ENCODE data around the gene RAB15.

The RAB15 gene

DNA sequence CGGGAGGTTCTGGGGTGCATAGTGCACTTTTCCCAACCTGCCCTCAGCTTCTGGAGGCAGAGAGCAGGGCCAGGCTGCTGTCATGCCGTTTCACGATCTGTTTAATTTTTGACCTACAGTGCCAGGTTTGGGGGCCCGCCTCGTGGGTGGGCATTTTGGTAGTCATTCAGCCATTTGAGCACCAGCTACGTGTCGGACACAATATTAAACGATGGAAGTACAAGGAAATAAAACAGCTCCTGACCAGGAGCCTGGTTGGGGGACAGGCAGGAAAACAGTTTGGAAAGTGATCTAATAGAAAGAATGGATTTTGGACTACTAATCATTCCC is 15.3 kb upstream of the RAB15 start:
- no peak for DNase-seq

DNA sequence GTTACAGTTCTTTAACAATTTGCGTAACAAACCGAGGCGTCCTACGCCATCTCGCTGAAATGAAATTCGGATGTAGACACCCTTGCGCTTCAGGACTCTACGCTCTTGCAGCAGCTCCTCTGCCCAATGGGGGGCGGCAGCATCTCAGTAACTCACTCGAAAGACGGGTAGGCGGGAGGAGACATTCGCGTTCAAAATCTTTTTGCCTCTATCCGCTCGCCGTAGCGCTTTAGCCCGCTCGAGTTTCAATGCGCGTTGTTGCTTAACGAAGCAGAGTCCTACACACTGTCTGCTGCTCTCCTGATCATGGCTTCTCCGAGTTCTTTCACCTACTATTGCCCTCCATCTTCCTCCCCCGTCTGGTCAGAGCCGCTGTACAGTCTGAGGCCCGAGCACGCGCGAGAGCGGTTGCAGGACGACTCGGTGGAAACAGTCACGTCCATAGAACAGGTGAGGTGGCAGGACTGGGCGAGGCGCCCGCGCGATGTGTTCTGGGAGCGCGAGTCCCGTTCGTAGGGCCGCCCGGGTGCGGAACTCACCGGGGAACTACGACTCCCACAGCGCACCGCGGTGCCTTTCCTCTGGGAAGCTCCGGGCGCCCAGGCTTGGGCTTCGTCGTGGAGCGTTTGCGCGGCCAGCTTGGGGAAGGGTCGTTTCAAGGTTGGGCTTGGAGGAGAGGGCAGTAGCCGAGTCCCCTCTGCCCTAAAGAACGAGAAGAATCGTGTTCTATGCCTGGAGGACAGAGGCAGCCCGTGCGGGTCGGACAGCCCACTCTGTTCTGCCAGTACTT is 14.7 kb upstream of the RAB15 start, which contains the start of gene FNTB:
FNTB (plus strand) TSS at position 248 of the 790 bp plus-strand sequence; CDS start at position 307, 59 bp downstream.
- peak; percentile 84 for DNase-seq

DNA sequence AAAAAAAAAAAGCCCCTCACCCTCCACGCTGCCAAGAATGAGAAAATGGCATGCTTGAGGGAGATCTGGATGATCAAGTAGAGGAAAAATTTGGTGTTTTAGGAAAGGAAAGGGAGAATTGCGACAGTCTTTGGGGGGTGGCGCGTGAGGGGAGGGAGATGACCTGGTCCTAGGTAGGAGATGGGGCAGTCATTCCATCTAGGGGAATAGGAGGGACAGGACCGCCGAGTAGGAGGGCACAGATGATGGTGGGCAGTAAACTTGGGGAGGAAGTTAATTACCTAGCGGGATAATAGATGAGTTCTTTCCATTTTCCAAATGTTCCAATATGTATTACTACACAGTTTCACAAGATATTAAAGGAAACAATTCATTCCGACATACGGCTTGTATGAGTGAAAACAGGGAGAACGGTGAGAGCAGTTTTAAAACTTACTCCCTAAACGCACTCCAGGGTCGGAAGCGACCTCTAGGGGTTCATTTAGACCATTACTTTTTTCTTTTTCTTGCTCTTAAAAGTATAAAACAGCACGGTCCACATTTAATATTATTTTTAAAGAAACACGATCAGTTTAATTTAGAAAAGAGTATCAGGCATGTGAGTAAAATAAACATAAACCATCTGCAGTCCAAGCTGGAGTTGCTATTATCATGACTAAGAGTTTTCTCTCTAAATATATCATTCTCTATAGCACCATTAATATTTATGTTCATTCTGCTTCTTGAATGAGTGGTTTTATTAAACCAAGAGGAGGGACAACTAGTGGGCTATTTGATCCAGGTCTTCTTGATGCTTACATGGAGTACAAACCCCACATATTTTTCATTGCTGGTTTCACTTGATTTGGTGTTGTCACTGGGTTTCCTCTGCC is 11.5 kb upstream of the RAB15 start:
- DNase-seq, result no peak

DNA sequence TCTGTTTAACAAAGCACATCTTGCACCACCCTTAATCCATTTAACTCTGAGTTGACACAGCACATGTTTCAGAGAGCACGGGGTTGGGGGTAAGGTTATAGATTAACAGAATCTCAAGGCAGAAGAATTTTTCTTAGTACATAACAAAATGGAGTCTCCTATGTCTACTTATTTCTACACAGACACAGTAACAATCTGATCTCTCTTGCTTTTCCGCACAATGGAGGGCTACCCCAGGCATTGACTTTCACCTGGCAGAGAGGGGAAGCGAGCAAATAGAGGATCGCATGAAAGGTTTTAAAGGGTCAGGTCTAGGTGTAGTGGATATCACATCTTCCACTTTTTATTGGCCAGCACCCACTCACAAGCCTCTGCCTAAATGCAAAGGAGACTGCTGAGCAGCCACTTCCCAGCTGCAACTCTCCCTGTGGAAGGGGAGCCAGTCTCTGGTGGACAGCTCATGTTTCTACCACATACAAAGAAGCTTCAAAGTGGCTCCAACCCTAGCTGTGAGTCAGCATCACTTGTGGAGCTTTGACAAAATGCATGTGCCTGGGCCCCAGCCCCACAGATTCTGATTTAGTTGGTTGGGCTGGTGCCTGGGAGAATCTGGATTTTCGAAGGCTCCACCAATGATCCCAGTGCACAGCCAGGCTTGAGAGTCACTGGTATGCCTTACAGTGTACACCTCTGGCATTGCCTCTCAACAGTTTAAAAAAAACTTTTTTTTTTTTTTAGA is 7.4 kb upstream of the RAB15 start:
- DNase-seq, result no peak

DNA sequence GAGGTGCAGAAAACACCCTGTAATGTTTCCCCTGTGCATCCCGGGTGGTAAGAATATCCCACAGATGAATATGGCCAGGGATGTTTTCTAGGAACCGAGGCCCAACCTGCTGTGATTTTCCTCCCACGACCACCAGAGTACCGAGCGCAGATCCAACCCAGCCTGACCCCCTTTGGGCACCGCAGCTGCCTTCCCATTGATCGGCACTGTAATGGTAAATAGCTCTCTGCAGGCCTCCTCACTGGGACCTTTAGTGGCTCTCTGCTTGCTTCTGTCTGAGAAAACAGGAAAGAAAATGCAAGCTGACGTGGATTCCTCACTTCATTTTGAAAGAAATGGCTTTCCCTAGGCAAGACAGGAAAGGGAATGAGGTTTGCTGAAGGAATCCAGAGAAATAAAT is 2.4 kb upstream of the RAB15 start:
- DNase-seq, result no peak

DNA sequence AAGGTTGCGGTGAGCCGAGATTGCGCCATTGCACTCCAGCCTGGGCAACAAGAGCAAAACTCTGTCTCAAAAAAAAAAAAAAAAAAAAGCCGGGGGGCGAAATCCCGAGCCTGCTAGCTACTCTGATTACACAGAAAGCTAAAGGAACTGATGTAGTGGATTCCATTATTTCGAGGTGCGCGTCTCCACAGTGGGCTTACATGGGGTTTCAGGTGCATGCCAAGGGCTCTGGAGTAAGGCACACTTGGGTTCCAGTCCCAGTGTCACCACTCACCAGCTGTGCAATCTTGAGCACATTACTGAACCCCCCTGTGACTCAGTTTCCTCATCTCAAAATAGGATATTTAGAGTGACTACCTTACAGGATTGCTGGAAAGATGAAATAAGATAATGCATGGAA is 1.7 kb upstream of the RAB15 start:
- no peak for DNase-seq

DNA sequence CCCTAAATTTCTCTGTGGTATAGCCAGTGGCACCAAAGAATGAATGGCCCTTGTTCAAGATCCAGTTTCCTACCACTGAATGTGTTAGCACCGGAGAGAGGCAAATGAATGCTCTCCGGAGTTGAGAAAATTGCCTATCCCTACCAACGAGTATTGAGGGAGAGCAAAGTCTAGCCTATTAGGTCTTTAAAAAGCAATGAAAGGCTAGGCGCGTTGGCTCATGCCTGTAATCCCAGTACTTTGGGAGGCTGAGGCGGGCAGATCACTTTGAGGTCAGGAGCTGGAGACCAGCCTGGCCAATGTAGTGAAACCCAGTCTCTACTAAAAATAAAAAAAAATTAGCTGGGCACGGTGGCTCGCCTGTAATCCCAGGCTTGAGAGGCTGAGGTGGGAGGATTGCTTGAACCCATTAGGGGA is 898 bp upstream of the RAB15 start:
- no peak for DNase-seq

DNA sequence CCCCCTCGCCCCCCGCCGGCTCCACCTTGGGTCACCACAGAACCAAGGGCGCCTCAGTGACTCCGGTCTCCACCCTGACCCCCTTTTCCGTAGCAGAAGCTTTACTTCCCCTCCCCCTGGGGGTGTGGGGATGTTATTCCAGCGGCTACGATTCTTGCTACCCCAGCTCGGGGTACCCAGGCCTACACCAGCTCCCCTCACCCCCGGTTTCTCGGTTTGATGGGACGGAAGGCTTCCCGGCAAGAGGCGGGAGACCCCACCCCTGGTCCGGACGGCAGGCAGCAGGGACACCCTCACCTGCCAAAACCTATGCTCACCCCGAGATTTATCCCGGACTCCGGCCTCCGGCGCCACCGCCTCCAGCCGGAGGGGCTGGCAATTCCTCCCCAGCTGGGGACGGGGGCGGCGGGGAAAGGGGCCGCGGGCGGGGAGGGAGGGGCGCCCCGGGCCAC is 619 bp downstream of the RAB15 start:
- no peak for DNase-seq

DNA sequence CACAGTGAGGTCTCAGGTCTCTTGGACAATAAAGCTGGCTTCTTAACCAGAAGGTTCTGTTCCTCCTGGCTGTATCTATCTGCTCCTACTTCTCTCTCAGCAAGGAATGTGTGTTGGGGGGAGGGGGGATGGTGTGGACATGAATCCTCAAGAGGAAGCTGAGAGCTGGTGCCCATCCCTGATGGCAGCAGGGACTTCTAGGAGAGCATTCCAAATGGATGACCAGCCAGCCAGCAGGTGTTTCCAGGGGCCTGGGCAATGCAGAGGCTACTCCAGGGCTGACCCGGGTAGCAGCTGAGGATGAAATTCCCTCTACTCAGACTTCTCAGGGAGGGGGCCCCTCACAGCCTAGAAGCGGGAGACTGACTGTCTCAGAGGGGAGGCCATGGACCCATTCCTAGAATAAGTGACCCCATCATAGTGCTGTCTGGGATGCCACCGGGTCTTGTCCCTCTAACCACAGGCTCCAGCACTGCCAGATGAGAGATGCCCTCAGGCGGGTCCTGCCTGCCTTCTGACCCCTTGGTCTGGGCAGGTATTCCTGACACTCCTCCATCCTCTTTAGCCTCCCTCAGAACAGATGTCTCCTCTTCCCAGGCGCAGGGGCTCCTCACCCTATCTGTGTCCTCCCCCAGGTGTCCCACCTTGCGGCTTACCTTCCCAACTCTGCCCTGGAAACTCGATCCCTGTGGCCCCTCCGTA is 1.2 kb downstream of the RAB15 start:
- no peak for DNase-seq

DNA sequence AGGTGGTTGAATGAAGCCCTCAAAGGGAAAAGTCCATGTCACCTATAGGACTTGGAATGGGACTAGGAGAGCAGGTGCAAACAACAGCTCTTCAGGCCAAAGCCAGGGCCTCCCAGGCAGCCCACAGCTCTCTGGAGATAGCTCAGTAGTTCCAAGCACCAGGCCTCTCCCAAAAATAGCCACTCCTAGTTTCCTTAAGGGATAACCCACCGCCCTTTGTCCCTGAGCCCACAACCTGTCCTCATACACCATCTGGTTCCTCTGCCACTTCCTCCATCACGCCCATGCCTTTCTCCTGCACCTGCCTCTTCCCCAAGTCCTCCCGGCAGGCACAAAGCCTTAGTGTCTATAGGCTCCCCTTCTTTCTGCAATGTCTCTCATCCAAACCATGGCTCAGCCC is 2.1 kb downstream of the RAB15 start:
- no peak for DNase-seq

DNA sequence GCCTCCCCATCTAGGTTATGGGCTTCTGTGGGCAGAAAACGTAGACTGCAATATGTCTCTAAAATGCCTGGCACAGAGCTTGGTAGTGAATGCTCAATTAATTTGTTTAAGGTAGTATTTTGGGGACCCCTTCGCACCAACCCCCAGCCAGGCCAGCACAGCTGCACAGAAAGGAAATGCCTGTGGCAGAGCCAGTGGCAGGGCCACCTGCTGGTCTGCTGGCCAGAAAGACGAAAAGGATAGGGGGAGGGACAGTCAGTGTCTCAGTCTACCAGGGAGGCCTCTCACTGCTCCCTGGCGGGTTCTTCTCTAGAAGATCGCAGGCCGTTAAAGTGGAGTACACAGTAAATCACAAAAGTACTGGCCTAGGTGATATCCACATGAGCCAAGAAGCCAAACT is 3.5 kb downstream of the RAB15 start:
- no peak for DNase-seq

DNA sequence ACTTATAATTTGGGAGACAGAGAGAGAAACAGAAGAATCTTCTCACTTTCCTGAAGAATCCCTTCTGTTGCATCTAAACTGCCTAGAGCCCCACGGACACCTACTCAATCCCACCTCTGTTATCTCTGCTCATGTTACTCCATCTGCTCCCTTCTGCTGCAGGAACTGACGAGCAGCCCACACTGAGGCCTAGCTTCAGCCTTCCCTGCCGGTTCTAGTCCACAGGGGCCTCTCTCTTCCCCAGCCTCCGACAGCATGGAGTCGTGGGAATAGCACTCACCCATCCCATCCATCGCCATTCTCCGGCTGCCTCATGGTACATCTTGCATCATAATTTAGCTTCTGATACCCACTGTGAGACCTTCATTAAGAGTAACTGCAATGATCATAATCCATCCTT is 4.0 kb downstream of the RAB15 start:
- no peak for DNase-seq

DNA sequence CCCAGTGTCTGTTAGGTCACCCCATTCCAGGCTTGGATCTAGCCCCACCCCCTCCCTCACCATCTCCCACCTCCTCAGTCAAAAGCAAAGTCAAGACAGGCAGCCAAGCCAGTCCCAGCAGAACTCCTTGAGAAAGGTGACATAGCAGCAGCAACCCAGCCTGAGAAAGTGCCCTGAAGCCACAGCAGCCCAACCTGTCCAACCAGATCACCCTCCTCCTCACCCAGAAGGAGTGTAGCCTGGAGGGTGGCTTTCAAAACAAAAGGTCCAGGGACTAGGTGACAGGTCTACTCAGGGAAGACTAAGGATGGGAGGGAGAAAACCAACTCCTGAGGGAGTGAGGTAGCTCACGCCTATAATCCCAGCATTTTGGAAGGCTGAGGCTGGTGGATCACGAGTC is 5.2 kb downstream of the RAB15 start:
- no peak for DNase-seq

DNA sequence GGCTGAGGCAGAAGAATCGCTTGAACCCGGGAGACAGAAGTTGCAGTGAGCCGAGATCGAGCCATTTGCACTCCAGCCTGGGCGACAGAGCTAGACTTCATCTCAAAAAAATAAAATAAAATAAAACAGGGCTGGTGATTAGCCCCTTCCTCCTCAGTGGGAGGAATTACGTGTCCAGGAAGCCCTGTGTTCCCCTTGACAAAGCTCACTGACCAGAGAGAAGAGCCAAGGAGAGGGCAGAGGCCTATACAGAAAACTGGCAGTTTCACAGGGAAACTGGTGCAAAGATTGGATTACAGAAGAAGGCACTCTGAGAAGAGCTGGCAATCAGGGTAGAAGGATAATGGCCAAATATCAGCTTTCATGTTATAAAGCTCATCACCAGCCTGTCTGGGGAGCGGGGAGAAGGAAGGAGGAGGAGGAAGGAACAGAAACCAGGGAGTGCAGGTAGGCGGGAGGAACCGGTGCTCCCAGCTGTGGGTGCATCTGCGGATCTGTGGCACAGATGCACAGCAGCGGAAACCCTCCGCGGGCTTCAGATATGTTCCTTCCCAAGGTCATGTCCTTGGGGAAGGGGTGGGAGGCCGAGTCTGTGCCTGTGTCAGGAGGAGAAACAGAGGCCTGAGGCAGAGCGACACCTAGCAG is 6.7 kb downstream of the RAB15 start:
- no peak for DNase-seq

DNA sequence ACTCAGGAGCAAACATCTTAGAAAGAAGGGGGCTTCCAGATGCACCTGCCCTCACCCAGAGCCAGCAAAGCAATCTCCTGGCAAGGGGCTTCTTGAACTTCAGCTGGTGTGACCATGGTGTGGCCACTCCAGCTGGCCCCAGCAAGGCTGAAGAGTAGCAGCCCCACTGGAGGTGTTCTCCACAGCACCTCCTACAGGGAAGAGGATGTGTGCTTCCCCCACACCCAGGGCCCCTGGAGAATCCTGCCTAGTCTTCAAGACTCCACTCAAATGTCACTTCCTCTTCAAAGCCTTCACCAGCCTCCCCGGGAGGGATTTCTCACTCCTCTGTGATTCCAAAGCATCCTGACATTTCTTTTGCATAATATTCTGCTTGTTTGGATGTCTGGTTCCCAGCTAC is 8.5 kb downstream of the RAB15 start:
- DNase-seq, result no peak

DNA sequence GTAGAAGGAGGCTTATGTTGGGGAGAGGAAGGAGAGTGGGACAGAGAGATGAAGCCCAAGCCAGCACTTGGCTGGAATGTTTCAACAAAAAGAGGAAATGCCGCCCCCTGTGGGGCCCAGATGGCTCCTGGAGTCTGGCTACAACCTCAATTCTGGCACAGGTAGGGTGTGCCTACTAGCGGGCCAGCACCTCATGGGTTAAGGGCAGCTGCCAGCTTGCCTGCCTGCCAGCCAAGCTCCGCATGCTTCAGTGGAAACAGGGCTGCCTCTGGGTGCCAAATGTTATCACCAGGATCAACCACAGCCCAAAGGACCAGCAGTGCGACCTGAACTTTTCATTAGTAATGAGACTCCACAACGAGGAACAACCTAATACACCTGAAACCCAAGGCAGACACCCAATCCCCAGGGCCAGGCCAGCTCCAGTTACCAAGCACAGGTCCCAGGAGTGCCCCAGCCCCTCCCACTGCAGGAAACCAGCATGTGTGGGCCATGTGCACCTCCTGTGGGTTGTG is 11.3 kb downstream of the RAB15 start:
- no peak for DNase-seq

DNA sequence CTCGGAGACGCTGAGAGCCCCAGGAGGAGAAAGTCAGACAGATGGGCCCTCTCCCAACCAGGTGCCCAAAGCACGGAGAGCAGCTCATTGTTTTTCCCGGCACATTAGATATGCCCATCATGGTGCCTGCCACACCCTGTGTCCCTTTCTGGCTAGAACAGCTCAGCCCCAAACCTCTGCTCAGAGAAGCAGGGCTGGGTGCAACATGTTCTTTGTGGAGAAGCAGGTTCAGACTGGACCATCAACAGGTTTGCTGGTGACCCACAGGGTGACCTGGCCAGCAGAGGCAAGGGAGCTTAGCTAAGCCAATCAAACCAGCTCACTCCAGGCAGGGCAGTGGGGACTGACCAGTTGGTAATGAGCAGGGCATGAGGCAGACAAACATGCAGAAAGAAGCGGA is 13.4 kb downstream of the RAB15 start:
- no peak for DNase-seq

DNA sequence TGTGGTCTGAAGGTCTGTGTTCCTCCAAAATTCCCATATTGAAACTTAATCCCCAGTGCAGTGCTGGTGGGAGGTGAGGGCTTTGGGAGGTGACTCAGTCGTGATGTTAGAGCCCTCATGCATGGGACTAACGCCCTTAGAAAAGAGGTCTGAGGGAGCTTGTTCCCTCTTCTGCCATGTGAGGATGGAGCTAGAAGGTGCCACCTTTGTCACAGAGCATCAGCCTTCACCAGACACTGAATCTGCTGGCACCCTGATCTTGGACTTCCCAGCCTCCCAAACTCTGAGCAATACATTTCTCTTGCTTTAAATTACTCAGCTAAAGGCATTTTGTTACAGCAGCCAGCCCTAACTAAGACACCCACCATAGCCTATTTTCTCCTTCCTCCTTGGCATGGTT is 13.9 kb downstream of the RAB15 start:
- no peak for DNase-seq

DNA sequence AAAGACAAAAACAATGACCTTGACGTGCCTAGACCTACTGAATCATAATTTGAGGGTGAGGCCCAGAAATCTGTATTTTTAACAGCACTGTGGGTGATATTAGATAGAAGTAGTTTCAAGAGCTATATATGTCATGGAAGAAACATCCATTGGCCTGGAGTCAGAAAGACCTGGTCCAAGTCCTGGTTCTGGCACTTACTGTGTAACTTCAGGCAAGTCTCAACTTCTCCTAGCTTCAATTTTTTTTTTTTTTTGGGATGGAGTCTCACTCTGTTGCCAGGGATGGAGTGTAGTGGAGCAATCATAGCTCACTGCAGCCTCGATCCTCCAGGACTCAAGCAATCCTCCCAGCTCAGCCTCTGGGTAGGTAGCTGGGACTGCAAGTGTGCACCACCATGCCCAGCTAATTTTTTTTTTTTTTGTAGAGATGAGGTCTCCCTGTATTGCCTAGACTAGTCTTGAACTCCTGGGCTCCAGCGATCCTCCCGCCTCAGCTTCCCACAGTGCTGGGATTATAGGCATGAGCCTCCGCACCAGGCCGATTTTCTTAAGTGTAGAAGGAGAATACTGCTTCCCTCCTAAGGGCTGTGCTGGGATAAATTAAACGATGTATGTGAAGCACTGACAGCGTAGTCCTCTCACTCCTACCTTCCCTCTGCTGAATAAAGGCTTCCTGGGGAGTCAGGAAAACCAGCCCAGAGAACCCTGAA is 15.3 kb downstream of the RAB15 start:
- no peak for DNase-seq

DNA sequence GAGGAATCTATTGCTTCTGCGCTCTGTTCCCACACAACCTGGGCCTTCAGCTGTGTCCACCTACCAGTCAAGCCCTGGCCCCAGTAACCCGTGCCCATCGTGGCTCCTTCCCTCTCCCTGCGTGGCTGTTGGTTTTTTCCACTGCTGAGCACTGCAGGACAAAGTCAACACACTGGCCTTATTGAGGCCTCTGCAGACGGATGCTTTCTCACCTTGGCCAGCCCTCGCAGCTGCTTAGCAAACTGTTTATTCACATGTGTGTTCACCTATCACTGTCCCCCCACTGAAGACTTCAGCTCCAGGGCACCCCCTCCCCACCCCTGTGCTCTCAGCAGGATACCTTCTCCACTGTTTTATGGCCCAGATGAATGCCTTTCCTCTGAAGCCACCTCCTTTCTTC is 16.8 kb downstream of the RAB15 start:
- no peak for DNase-seq

DNA sequence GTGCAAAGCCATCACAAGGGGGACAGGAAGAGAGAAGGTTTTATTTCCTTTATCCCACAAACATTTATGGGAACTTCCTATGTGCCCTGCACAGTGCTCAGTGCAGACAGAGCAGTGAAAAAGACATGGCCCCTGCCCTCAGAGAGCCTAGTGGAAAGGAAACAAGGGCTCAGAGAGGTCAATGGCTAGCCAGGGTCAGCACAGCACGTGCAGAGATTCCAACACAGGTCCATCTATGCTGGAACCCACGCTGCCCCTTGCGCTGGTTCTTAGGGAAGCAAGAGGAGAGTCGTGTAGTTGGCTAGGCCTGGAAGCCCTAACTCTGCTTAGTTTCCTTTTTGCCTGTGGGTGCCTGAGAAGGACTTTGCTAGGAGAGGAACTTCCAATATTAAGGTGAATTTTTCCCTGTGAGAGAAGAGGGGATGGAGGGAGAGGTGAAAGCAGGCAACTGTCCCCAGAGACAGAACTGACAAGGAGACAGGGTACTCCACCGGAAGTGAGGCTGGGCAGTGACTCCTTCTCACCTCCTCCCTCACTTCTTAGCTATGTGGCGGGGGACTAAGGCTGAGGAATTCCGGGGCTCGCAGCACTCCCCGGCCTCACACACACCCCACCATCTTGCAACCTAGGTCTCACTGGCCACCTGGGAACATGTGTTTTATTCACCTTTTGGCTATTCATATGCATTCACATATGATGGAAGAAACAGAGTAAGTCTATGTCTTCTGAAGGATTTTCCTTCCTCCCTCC is 17.5 kb downstream of the RAB15 start:
- no peak for DNase-seq
